Gastrocnemius medialis (tissue), 4 donors: ENCODE results near the gene MCF2L.

Source experiments
- POLR2A ChIP-seq, 2 donors: fragments of 450-650 bp; IDR thresholded peaks; one replicate each; pipeline ENCODE4 v1.6.1; 2017; ENCODE audit warnings: antibody characterized with exemption in 2 of 2, mild to moderate bottlenecking in 2 of 2, moderate library complexity in 2 of 2
- TF ChIP-seq, protein P1 (sequence below), 5 experiments: fragments of 450-650 bp in 3 of 5; fragments of 200-600 bp in 2 of 5; sonication (generic) in 2 of 5; IDR thresholded peaks in 4 of 5; conservative IDR thresholded peaks in 1 of 5; 1 replicate in 4 of 5; 2 replicates in 1 of 5; pipeline ENCODE4 v1.5.1; 2016 to 2019; ENCODE audit warnings: antibody characterized with exemption in 5 of 5, mild to moderate bottlenecking in 3 of 5, moderate library complexity in 3 of 5

DNA sequence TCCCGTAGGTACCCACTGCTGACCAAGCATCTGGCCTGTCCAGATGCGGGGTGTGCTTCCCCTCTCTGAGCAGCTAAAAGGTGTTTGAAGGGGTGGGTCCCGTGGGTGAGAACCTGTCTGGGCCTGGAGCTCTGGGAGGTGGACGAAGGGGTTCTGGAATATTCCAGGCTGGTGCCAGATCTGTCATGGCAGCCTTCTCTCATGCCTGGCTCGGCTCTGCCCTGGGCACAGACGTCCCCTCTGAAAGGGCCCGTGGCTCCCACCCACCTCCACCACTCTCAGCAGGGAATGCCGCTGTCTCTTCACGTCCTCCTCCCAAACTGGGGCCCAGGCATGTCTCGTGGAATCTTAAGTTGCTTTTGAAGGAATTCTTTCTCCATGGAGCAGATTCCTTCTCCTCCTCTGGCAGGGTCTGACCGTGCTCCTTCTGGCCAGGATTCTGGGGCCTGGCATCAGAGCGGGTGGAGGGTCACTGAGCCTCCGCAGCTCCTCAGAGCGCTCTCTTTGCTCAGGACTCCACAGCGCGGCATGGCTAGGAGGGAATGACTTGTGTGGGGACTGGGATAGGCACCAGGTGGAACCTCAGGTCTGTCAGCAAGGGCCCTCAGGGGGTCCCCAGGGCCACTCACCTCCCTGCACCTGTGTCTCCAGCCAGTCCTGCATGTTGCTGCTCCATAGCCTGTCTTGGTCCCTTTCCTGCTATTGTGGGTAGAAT lies 5.9 kb upstream of the MCF2L start:
- TF ChIP-seq, protein P1, sequence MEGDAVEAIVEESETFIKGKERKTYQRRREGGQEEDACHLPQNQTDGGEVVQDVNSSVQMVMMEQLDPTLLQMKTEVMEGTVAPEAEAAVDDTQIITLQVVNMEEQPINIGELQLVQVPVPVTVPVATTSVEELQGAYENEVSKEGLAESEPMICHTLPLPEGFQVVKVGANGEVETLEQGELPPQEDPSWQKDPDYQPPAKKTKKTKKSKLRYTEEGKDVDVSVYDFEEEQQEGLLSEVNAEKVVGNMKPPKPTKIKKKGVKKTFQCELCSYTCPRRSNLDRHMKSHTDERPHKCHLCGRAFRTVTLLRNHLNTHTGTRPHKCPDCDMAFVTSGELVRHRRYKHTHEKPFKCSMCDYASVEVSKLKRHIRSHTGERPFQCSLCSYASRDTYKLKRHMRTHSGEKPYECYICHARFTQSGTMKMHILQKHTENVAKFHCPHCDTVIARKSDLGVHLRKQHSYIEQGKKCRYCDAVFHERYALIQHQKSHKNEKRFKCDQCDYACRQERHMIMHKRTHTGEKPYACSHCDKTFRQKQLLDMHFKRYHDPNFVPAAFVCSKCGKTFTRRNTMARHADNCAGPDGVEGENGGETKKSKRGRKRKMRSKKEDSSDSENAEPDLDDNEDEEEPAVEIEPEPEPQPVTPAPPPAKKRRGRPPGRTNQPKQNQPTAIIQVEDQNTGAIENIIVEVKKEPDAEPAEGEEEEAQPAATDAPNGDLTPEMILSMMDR (IDR thresholded peaks at IDR 0.05 in 4 of 5, conservative IDR thresholded peaks at IDR 0.05 in 1 of 5) = no peak
- TF ChIP-seq POLR2A (IDR thresholded peaks at IDR 0.05) = no peak
